AG09319 (cell line): ENCODE data around the gene PKN1.

Experiments used
- DNase-seq: peaks from one replicate; pipeline ENCODE4 v3.0.0-alpha.2; 2010; ENCODE audit warnings: low read depth; ENCODE audit errors: extremely low read depth
- CTCF ChIP-seq: IDR thresholded peaks from 2 replicates; pipeline ENCODE4 v1.5.1; 2011; ENCODE audit warnings: low read depth, mild to moderate bottlenecking, inconsistent platforms, low read length, moderate library complexity

The PKN1 gene

GRCh38 chr19:14439014-14439413 is 5.9 kb downstream of the PKN1 start:
- TF ChIP-seq CTCF, result no peak
- no peak for DNase-seq

- no peak for TF ChIP-seq CTCF
- DNase-seq, result no peak
Measured at GRCh38 chr19:14440049-14440448, 6.9 kb downstream of the PKN1 start.

- no peak for TF ChIP-seq CTCF
- DNase-seq, result no peak
Measured at GRCh38 chr19:14441041-14441938, 8.2 kb downstream of the PKN1 start.

GRCh38 chr19:14442891-14443631 is 10.0 kb downstream of the PKN1 start:
- no peak for DNase-seq
- no peak for TF ChIP-seq CTCF

- no peak for TF ChIP-seq CTCF
- no peak for DNase-seq
Measured at GRCh38 chr19:14443632-14444216, 10.6 kb downstream of the PKN1 start.

GRCh38 chr19:14446336-14447036 is 13.4 kb downstream of the PKN1 start:
- TF ChIP-seq CTCF, result no peak
- no peak for DNase-seq
